OCI-LY1 (cell line): ENCODE measurements around the gene COL6A2.

Experiments used
- EZH2 ChIP-seq: fragments of 200-600 bp; sonication (generic), shearing (Covaris generic); IDR thresholded peaks from 2 replicates; pipeline ENCODE4 v1.8.0; 2017; ENCODE audit warnings: borderline replicate concordance, mixed run types, mild to moderate bottlenecking, antibody characterized with exemption, low read length, moderate library complexity, mixed read lengths
- TF ChIP-seq, protein P1 (sequence below): fragments of 200-600 bp; sonication (generic), shearing (Covaris generic); IDR thresholded peaks from 2 replicates; pipeline ENCODE4 v1.5.1; 2017; ENCODE audit warnings: mild to moderate bottlenecking, antibody characterized with exemption, low read length, moderate library complexity, mixed read lengths

DNA sequence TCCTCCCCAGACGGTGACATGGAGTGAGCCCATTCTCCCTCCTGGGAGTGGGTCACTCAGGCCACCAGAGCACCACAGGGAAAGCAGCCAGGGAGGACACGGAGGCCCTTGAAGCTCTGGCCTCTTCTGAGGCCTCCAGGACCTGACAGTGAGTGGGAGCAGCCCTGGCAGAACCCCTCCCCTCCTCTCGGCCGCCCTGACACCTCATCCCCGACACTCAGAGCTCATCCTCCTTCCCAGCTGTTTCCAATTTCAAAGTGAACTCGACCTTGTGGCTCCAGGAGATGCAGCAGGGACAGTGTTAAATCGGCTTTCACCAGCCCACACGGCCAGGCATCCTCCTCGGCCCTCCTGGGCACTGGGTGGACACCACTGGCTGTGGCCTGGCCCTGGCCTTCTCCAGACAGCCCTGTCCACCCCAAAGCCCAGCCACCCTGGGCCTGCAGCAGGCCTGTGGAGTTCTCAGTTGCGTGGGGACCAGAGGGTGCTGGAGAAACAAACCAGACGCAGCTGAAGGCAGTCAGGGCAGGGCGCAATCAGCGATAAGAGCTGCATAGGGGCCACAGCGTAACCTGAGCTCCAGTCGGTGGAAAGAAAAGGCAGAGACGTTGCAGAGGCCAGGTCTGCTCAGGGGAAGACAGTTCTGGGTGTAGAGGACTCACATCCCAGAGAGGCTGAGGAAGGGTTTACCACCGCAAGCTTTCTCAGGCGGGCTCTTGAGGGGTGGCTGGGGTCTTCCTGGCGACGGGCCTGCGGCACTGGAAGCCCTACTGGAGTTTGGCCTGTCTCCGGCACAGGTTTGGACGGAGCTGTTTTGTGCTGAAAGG, 30.4 kb downstream of the COL6A2 start:
- no peak for TF ChIP-seq EZH2
- TF ChIP-seq, protein P1, sequence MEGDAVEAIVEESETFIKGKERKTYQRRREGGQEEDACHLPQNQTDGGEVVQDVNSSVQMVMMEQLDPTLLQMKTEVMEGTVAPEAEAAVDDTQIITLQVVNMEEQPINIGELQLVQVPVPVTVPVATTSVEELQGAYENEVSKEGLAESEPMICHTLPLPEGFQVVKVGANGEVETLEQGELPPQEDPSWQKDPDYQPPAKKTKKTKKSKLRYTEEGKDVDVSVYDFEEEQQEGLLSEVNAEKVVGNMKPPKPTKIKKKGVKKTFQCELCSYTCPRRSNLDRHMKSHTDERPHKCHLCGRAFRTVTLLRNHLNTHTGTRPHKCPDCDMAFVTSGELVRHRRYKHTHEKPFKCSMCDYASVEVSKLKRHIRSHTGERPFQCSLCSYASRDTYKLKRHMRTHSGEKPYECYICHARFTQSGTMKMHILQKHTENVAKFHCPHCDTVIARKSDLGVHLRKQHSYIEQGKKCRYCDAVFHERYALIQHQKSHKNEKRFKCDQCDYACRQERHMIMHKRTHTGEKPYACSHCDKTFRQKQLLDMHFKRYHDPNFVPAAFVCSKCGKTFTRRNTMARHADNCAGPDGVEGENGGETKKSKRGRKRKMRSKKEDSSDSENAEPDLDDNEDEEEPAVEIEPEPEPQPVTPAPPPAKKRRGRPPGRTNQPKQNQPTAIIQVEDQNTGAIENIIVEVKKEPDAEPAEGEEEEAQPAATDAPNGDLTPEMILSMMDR = no peak
